Lower leg skin (tissue), 3 donors: ENCODE measurements around the gene TAGLN3.

Experiments
- CTCF ChIP-seq, 3 donors: fragments of 450-650 bp; IDR thresholded peaks; one replicate each; pipeline ENCODE4 v1.5.1; 2016; ENCODE audit warnings: antibody characterized with exemption in 3 of 3, mild to moderate bottlenecking in 3 of 3, moderate library complexity in 2 of 3
- POLR2A ChIP-seq, 2 donors: fragments of 450-650 bp; IDR thresholded peaks; one replicate each; pipeline ENCODE4 v1.6.1; 2016 to 2017; ENCODE audit warnings: antibody characterized with exemption in 2 of 2, mild to moderate bottlenecking in 1 of 2, moderate library complexity in 1 of 2

GRCh38 chr3:112002096-112002971 lies 3.6 kb downstream of the TAGLN3 start:
- no peak for TF ChIP-seq POLR2A (IDR thresholded peaks at IDR 0.05)
- no peak for TF ChIP-seq CTCF (IDR thresholded peaks at IDR 0.05)
